ENCODE results near the gene PAGE3.

GRCh38 chrX:55253528-55253927 is 11.2 kb downstream of the PAGE3 start:
- TF ChIP-seq POLR2A (IDR thresholded peaks at IDR 0.05; ENCODE audit: low read length) (no peak), GATA1 (IDR thresholded peaks at IDR 0.05; ENCODE audit: low read depth, low read length) (no peak)

Measured in erythroblast (primary cell).